LNCaP clone FGC (cell line): ENCODE measurements around the gene DOCK2.

Experiments used
- DNase-seq: peaks from one replicate; pipeline ENCODE4 v3.0.0-alpha.2; 2011; ENCODE audit warnings: low read depth
- H3K4me3 ChIP-seq: 2 replicates; pipeline ENCODE4 v1.5.1; 2011; ENCODE audit warnings: mild to moderate bottlenecking, low read depth, low read length, control low read depth
- TF ChIP-seq, protein P1 (sequence below): IDR thresholded peaks from 2 replicates; pipeline ENCODE4 v1.5.1; 2012; ENCODE audit warnings: mild to moderate bottlenecking; ENCODE audit not compliant: control insufficient read depth, insufficient read depth; ENCODE audit errors: extremely low read depth

The DOCK2 gene

DNA sequence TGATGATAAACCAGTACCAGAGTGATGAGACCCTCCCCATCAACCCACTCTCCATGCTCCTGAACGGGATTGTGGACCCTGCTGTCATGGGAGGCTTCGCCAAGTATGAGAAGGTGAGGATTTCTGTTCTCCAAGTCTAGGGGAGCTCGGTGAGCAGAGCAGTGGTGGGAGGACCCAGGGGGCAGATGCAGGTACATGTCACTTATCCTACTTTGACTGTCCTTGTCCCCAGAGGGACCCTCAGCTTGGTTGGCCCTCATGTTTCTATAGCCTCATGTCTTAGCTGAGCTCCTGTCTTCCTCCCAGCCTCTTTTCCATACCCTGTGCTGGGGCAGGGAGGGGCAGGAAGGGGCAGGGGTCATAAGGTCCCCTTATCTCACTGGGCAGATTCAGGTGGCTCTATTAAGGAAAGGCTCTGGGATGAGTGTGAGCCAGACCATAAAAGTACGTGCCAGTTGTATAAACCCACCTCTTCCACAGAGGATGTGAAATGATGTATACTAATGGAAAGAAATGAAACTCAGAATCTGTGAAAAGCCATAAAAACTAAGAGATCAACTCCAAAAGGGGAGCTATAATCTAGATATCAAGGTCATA, 430.6 kb downstream of the DOCK2 start:
- DNase-seq = no peak
- TF ChIP-seq, protein P1, sequence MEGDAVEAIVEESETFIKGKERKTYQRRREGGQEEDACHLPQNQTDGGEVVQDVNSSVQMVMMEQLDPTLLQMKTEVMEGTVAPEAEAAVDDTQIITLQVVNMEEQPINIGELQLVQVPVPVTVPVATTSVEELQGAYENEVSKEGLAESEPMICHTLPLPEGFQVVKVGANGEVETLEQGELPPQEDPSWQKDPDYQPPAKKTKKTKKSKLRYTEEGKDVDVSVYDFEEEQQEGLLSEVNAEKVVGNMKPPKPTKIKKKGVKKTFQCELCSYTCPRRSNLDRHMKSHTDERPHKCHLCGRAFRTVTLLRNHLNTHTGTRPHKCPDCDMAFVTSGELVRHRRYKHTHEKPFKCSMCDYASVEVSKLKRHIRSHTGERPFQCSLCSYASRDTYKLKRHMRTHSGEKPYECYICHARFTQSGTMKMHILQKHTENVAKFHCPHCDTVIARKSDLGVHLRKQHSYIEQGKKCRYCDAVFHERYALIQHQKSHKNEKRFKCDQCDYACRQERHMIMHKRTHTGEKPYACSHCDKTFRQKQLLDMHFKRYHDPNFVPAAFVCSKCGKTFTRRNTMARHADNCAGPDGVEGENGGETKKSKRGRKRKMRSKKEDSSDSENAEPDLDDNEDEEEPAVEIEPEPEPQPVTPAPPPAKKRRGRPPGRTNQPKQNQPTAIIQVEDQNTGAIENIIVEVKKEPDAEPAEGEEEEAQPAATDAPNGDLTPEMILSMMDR = no peak
- no peak overlapping the region for H3K4me3 ChIP-seq

DNA sequence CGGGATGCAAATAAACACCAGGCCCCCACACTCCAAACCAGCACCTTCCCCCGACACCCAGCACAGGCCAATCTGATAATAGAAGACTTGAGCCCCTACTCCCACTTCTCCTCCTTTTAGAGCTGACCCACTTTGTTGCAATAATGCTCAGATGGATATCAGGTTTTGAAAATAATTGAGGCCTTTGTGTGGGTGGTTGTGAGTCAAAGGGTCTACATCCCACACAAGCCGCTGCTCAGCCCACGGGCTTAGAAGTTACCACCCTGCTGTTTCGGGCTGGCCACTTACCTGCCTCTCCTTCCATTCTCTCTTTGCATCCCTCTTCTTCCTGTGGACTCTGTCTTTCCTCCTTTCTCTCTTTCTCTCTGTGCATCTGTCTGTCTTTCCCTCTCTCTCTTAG, 432.4 kb downstream of the DOCK2 start:
- TF ChIP-seq, protein P1 = no peak
- no peak overlapping the region for H3K4me3 ChIP-seq
- DNase-seq = no peak

DNA sequence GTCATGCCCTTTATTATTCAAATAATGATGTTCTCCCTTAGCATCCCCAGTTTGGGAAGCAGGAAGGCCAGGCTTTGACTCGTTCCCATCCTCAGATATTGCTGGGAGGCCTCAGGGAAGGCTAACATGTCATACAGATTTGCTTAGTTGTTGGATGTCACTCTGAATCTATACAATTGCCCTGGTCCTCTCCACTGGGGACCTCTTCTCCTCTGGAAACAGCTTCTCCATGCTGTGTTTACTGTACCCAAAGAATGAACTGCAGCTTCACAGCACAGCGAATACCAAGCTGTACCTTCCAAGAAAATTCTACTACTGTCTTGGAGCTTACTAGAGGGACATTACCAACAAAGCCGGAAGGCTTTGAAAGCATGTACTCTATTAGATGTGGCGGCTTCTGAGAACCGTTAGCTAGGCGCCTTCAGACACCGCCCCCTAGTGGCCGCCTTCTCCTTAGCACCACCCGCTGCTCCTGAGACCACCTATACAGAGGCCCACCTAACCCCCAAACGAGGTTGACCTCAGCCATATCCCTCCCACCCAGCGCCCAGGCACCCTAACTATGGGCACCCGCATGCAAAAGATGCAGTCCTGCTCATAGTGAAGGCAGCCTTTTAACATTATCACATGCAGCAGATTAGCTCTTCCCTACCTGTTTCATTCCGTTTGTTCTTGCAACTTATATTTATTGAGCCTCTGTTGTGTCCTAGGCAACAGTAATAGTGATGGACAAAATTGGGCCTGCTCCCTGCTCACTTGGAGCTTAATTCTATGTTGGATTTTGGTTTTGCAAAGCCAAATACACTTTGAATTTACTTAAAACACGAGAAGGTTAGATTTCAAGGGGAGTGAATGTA, 433.7 kb downstream of the DOCK2 start:
- TF ChIP-seq, protein P1 = peak; percentile 69
- DNase-seq = no peak
- no peak overlapping the region for H3K4me3 ChIP-seq

DNA sequence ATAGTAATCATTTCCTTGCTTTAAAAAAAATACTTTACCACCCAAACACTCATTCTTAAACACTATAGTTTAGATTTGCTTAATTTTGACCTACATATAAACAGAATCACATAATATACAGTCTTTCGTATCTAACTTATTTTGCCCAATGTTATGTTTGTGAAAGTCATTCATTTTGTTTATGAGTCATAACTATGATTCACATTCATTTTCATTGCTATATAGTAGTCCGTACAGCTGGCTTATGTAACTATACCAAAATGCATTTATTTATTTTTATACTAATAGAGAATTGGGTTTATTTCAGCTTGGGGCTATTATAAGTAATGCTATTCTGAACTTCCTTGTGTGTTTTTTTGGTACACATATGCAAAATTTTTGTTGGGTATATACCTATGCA, 434.7 kb downstream of the DOCK2 start:
- no peak for DNase-seq
- TF ChIP-seq, protein P1 = no peak
- no peak overlapping the region for H3K4me3 ChIP-seq

DNA sequence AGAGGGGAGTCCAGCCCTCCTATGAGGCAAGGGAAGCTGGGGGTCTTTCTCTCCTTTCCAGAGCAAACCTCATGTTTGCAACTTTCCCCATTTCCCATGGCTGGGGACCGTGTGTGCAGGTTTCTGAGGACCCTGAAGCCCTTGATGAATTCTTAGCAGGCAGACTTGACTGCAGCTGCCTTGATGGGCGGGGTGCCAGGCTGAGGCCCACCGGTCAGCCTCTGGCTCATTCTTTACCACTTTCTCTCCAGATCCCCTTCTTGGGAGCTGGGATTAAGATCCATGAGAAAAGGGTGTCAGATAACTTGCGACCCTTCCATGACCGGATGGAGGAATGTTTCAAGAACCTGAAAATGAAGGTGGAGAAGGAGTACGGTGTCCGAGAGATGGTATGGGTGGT, 438.6 kb downstream of the DOCK2 start:
- H3K4me3 ChIP-seq = no peak overlapping the region
- no peak for DNase-seq
- TF ChIP-seq, protein P1 = no peak

DNA sequence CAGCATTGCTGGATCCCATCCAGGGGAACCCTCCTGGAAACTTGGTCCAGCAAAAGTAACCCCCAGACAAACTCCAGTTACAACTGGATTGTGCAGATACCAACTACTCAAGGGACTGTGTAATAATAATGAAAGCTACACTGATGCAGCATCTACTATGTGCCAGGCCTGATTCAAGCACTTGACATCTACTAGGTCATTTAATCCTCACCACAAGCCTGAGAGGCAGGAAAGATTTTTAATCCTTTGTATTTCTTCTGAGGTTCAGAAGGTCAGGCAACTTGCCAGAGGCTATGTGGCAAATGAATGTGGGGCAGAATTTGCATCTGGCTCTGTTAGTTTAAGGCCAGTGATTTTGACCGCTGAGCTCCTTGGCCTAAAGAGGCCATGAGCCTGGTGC, 439.1 kb downstream of the DOCK2 start:
- TF ChIP-seq, protein P1 = no peak
- DNase-seq = no peak

DNA sequence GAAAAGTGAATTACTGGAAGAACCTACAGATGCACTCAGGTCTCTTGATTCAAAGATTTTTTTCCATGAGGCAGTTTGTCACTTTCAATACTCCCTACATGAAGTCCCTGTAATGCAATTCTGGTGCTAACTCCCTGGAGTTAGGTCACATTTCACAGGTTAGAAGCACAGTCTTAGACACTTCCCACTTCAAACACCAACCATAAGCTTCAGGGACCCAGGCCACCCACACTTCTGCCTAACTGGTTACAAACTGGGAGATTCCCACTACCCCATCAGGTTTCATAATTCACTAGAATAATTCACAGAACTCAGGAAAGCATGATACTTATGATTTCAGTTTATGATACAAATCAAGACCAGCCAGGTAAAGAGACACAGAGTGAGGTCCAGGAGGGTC, 439.7 kb downstream of the DOCK2 start:
- TF ChIP-seq, protein P1 = no peak
- no peak for DNase-seq
- no peak overlapping the region for H3K4me3 ChIP-seq

More for the DNA sequence above, 439.1 kb downstream of the DOCK2 start:
- H3K4me3 ChIP-seq = no peak overlapping the region
